Astrocyte (in vitro differentiated cells and primary cell): Measurements from ENCODE around the gene LY86. TPM values are rescaled to one million over a fixed set of nuclear protein-coding genes. Genes with fewer than 3 reads are reported as not detected.

ENCODE experiments used
- DNase-seq: peaks from one replicate; pipeline ENCODE4 v3.0.0-alpha.2; 2010; ENCODE audit warnings: low read depth
- FAIRE-seq: peaks from 2 replicates; lab custom pipeline; 2011; peaks lifted over from hg19 to GRCh38; lab: Jason Lieb, UNC
- H2AFZ ChIP-seq: 2 replicates; pipeline ENCODE4 v1.6.0; 2012; ENCODE audit warnings: low read depth, low read length, inconsistent platforms
- H3K27ac ChIP-seq: 2 replicates; pipeline ENCODE4 v1.5.1; 2011; ENCODE audit warnings: low read depth, low read length, inconsistent platforms
- H3K27me3 ChIP-seq: 2 replicates; pipeline ENCODE4 v1.6.0; 2011; ENCODE audit warnings: low read length, inconsistent platforms; ENCODE audit not compliant: insufficient read depth
- H3K36me3 ChIP-seq: 2 replicates; pipeline ENCODE4 v1.5.1; 2011; ENCODE audit warnings: low read length, inconsistent platforms; ENCODE audit not compliant: insufficient read depth
- H3K4me1 ChIP-seq: 2 replicates; pipeline ENCODE4 v1.5.1; 2011; ENCODE audit warnings: low read length, inconsistent platforms; ENCODE audit not compliant: insufficient read depth
- H3K4me2 ChIP-seq: 2 replicates; pipeline ENCODE4 v1.6.0; 2012; ENCODE audit warnings: low read length, inconsistent platforms
- H3K4me3 ChIP-seq: 2 replicates; pipeline ENCODE4 v1.5.1; 2011; ENCODE audit warnings: low read depth, mild to moderate bottlenecking, low read length, inconsistent platforms; ENCODE audit not compliant: insufficient read depth
- H3K79me2 ChIP-seq: 2 replicates; pipeline ENCODE4 v1.6.0; 2012; ENCODE audit warnings: mild to moderate bottlenecking, low read length, inconsistent platforms; ENCODE audit not compliant: insufficient read depth
- H3K9ac ChIP-seq: 2 replicates; pipeline ENCODE4 v1.6.0; 2012; ENCODE audit warnings: mild to moderate bottlenecking, low read length, inconsistent platforms
- H3K9me3 ChIP-seq: 2 replicates; pipeline ENCODE4 v1.5.1; 2012; ENCODE audit warnings: low read depth, mild to moderate bottlenecking, low read length, inconsistent platforms; ENCODE audit not compliant: insufficient read depth
- H4K20me1 ChIP-seq: 2 replicates; pipeline ENCODE4 v1.6.0; 2012; ENCODE audit warnings: low read length, inconsistent platforms; ENCODE audit not compliant: insufficient read depth
- H3K27ac Mint-ChIP-seq: one replicate; pipeline ENCODE4 v1.8.0; 2021; ENCODE audit warnings: mild to moderate bottlenecking, mixed read lengths; ENCODE audit not compliant: unreplicated experiment
- H3K27me3 Mint-ChIP-seq: one replicate; pipeline ENCODE4 v1.8.0; 2021; ENCODE audit warnings: low read depth, mixed read lengths; ENCODE audit not compliant: unreplicated experiment
- H3K36me3 Mint-ChIP-seq: one replicate; pipeline ENCODE4 v1.8.0; 2021; ENCODE audit warnings: low read depth, mixed read lengths; ENCODE audit not compliant: unreplicated experiment
- H3K4me1 Mint-ChIP-seq: one replicate; pipeline ENCODE4 v1.8.0; 2021; ENCODE audit warnings: low read depth, mixed read lengths; ENCODE audit not compliant: unreplicated experiment
- H3K4me3 Mint-ChIP-seq: one replicate; pipeline ENCODE4 v1.8.0; 2021; ENCODE audit warnings: mild to moderate bottlenecking, moderate library complexity, mixed read lengths; ENCODE audit not compliant: unreplicated experiment
- H3K9me3 Mint-ChIP-seq: one replicate; pipeline ENCODE4 v1.8.0; 2021; ENCODE audit warnings: mild to moderate bottlenecking, mixed read lengths; ENCODE audit not compliant: unreplicated experiment
- CTCF ChIP-seq: IDR thresholded peaks from 2 replicates; pipeline ENCODE4 v1.5.1; 2011; ENCODE audit warnings: low read depth, mild to moderate bottlenecking, inconsistent platforms, low read length, moderate library complexity; ENCODE audit not compliant: insufficient read depth
- EZH2 ChIP-seq: IDR thresholded peaks from 2 replicates; pipeline ENCODE4 v1.6.1; 2012; ENCODE audit warnings: mild to moderate bottlenecking, low read length, inconsistent platforms; ENCODE audit not compliant: insufficient read depth
- total RNA-seq: library from RNA; stranded (reverse); gene quantifications from 2 replicates; pipeline ENCODE4 v1.2.1, GENCODE V29; 2021

LY86 gene
- total RNA-seq, 1 donor from 2014 or later, result not detected

DNA sequence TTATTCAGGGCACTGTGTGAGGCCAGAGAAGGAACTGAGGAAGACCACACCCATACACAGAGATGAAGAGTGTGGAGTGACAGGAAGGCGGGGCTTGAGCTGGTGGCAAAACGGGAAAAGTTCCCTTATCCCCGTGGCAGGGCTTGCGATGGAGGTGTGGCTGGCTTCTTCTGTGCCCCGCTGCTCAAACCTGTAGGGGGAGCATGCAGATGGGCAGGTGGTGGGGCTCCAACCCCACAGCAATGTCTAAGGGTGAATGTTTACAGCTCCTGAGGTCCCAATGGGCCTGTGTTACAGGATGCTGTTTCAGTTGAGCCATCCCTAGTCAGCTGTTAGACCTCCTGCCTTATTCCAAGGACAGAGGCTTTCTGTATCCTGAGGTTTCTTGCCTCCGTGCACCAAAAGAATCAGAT, 105.9 kb downstream of the LY86 start:
- Histone ChIP-seq H3K4me1 (peaks cover 8% of the 10 kb centered on the region), H3K36me3 (no peaks in the 10 kb centered on the region), H3K27ac (no peak overlapping the region), H3K9me3 (no peaks in the 10 kb centered on the region), H3K4me3 (no peak overlapping the region), H3K9ac (no peak overlapping the region), H3K79me2 (no peaks in the 10 kb centered on the region), H3K27me3 (no peaks in the 10 kb centered on the region), H4K20me1 (no peaks in the 10 kb centered on the region), H2AFZ (no peak overlapping the region), H3K4me2 (no peak overlapping the region)
- Mint-ChIP-seq H3K4me3 (no peak overlapping the region), H3K36me3 (peaks cover 2% of the 10 kb centered on the region), H3K4me1 (peaks cover 12% of the 10 kb centered on the region), H3K9me3 (no peaks in the 10 kb centered on the region), H3K27me3 (peaks cover 15% of the 10 kb centered on the region), H3K27ac (no peak overlapping the region)
- no peak for DNase-seq
- TF ChIP-seq EZH2 (no peak), CTCF (no peak)
- no peak for FAIRE-seq

DNA sequence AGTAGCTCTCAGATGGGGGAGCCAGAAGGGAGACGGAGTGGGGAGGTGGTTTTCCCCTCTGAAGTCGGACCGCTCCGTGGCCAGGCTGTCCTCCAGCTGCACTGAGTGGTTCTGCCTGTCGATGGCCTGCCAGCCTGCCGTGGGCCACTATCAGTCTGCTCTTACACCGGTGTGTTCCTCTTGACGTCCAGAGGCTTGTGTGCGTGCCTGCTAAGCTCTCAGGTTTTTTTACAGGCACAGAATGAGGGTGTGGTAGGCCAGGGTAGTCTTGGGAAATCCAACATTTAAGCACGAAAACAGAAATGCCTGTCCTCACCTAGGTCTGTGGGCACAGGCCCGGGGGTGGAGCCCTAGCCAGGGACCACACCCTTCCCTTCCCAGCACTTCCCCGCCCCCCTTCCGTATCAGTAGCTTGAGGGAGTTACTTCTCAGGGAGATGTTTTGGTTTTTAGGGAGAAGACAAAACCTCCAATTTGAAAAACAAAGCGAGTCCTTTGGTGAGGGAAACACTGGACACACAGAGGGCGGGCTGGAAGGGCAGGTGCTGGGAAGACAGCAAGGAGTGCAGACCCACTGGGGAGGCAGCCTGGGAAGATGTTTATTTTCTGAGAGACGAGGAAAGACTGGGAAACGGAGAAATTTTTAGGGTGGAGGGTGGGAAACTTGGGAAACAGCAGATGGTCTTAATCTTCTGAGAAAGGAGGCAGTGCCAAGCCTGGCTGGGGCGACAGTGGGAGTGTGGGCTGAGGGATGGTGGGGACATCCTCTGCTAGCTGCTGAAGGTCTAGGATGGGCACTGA, 106.5 kb downstream of the LY86 start:
- Histone ChIP-seq H3K36me3 (no peaks in the 10 kb centered on the region), H3K27me3 (no peaks in the 10 kb centered on the region), H3K79me2 (no peaks in the 10 kb centered on the region), H3K4me3 (no peak overlapping the region), H3K4me1 (peaks cover 7% of the 10 kb centered on the region), H3K27ac (no peak overlapping the region), H4K20me1 (no peaks in the 10 kb centered on the region), H3K9me3 (no peaks in the 10 kb centered on the region), H2AFZ (no peak overlapping the region), H3K9ac (no peak overlapping the region), H3K4me2 (no peak overlapping the region)
- no peak for TF ChIP-seq CTCF
- TF ChIP-seq EZH2, result no peak
- Mint-ChIP-seq H3K4me3 (no peak overlapping the region), H3K9me3 (no peaks in the 10 kb centered on the region), H3K36me3 (peaks cover 2% of the 10 kb centered on the region), H3K27ac (no peak overlapping the region), H3K4me1 (peaks cover 12% of the 10 kb centered on the region), H3K27me3 (peaks cover 17% of the 10 kb centered on the region)
- DNase-seq (no peak), FAIRE-seq (no peak)
